Astrocyte (in vitro differentiated cells and primary cell): ENCODE data around the gene BICRAL.

Experiments used
- EZH2 ChIP-seq: IDR thresholded peaks from 2 replicates; pipeline ENCODE4 v1.6.1; 2012; ENCODE audit warnings: mild to moderate bottlenecking, low read length, inconsistent platforms; ENCODE audit not compliant: insufficient read depth
- TF ChIP-seq, protein P1 (sequence below): IDR thresholded peaks from 2 replicates; pipeline ENCODE4 v1.5.1; 2011; ENCODE audit warnings: low read depth, mild to moderate bottlenecking, inconsistent platforms, low read length, moderate library complexity; ENCODE audit not compliant: insufficient read depth

- TF ChIP-seq, protein P1, sequence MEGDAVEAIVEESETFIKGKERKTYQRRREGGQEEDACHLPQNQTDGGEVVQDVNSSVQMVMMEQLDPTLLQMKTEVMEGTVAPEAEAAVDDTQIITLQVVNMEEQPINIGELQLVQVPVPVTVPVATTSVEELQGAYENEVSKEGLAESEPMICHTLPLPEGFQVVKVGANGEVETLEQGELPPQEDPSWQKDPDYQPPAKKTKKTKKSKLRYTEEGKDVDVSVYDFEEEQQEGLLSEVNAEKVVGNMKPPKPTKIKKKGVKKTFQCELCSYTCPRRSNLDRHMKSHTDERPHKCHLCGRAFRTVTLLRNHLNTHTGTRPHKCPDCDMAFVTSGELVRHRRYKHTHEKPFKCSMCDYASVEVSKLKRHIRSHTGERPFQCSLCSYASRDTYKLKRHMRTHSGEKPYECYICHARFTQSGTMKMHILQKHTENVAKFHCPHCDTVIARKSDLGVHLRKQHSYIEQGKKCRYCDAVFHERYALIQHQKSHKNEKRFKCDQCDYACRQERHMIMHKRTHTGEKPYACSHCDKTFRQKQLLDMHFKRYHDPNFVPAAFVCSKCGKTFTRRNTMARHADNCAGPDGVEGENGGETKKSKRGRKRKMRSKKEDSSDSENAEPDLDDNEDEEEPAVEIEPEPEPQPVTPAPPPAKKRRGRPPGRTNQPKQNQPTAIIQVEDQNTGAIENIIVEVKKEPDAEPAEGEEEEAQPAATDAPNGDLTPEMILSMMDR: no peak
- no peak for TF ChIP-seq EZH2
Measured at GRCh38 chr6:42796171-42796570, 14.3 kb downstream of the BICRAL start.
